ENCODE measurements around the gene SLC13A5. TPM values are rescaled to one million over a fixed set of nuclear protein-coding genes. Genes with fewer than 3 reads are reported as not detected.

Gene SLC13A5
- total RNA-seq, 1 donor from 2014 or later, result not detected

GRCh38 chr17:6711081-6711674, 2.0 kb downstream of the SLC13A5 start:
- TF ChIP-seq, protein P1, sequence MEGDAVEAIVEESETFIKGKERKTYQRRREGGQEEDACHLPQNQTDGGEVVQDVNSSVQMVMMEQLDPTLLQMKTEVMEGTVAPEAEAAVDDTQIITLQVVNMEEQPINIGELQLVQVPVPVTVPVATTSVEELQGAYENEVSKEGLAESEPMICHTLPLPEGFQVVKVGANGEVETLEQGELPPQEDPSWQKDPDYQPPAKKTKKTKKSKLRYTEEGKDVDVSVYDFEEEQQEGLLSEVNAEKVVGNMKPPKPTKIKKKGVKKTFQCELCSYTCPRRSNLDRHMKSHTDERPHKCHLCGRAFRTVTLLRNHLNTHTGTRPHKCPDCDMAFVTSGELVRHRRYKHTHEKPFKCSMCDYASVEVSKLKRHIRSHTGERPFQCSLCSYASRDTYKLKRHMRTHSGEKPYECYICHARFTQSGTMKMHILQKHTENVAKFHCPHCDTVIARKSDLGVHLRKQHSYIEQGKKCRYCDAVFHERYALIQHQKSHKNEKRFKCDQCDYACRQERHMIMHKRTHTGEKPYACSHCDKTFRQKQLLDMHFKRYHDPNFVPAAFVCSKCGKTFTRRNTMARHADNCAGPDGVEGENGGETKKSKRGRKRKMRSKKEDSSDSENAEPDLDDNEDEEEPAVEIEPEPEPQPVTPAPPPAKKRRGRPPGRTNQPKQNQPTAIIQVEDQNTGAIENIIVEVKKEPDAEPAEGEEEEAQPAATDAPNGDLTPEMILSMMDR (IDR thresholded peaks at IDR 0.05; ENCODE audit: partially characterized antibody, unreplicated experiment), result no peak
- DNase-seq, result no peak
- Mint-ChIP-seq H3K36me3 (ENCODE audit: unreplicated experiment) (peaks cover 5% of the 10 kb centered on the region), H3K4me3 (ENCODE audit: unreplicated experiment) (peak overlapping the region; percentile 4), H3K4me1 (ENCODE audit: low read depth, unreplicated experiment) (no peaks in the 10 kb centered on the region), H3K27me3 (ENCODE audit: unreplicated experiment) (peaks cover 22% of the 10 kb centered on the region), H3K9me3 (ENCODE audit: unreplicated experiment) (peaks cover 8% of the 10 kb centered on the region), H3K27ac (ENCODE audit: unreplicated experiment) (no peak overlapping the region)

GRCh38 chr17:6710317-6710716, 2.9 kb downstream of the SLC13A5 start:
- Mint-ChIP-seq H3K4me1 (ENCODE audit: low read depth, unreplicated experiment) (no peaks in the 10 kb centered on the region), H3K36me3 (ENCODE audit: unreplicated experiment) (peaks cover 5% of the 10 kb centered on the region), H3K9me3 (ENCODE audit: unreplicated experiment) (peaks cover 6% of the 10 kb centered on the region), H3K27me3 (ENCODE audit: unreplicated experiment) (peaks cover 19% of the 10 kb centered on the region), H3K27ac (ENCODE audit: unreplicated experiment) (no peak overlapping the region), H3K4me3 (ENCODE audit: unreplicated experiment) (no peak overlapping the region)
- DNase-seq, result no peak
- TF ChIP-seq, protein P1 (IDR thresholded peaks at IDR 0.05; ENCODE audit: partially characterized antibody, unreplicated experiment), result no peak

- Mint-ChIP-seq H3K9me3 (ENCODE audit: unreplicated experiment) (peaks cover 6% of the 10 kb centered on the region), H3K27ac (ENCODE audit: unreplicated experiment) (no peak overlapping the region), H3K27me3 (ENCODE audit: unreplicated experiment) (peaks cover 14% of the 10 kb centered on the region), H3K4me3 (ENCODE audit: unreplicated experiment) (no peak overlapping the region), H3K4me1 (ENCODE audit: low read depth, unreplicated experiment) (no peaks in the 10 kb centered on the region), H3K36me3 (ENCODE audit: unreplicated experiment) (peaks cover 5% of the 10 kb centered on the region)
- TF ChIP-seq, protein P1 (IDR thresholded peaks at IDR 0.05; ENCODE audit: partially characterized antibody, unreplicated experiment), result no peak
- no peak for DNase-seq
Observed at GRCh38 chr17:6708357-6708961, 4.7 kb downstream of the SLC13A5 start.

DNA sequence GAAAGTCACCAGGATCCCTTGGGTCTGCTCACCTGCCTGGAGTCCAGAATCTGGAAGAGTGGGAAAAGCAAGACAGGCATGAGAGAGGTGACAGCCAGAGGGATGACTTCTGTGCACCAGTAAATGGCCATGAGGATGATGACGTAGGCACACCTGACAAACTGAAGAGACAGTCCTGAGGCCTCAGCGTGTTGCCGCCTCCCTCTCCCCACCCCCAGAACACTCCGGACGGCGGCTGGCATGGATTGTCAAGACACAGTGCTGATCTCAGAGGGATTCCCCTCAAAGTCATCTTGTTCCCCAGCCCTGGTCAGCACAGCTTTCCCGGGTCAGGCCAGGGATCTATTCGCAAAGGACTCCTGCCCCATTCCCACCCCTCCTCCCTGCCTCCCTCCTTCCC, 6.2 kb downstream of the SLC13A5 start:
- no peaks in the 10 kb centered on the region for H3K4me1 Mint-ChIP-seq (ENCODE audit: low read depth, unreplicated experiment)
- H3K9me3 Mint-ChIP-seq (ENCODE audit: unreplicated experiment), result peaks cover 5% of the 10 kb centered on the region
- TF ChIP-seq, protein P1 (IDR thresholded peaks at IDR 0.05; ENCODE audit: partially characterized antibody, unreplicated experiment), result no peak
- no peak overlapping the region for H3K4me3 Mint-ChIP-seq (ENCODE audit: unreplicated experiment)
- no peak for DNase-seq
- H3K27me3 Mint-ChIP-seq (ENCODE audit: unreplicated experiment), result peaks cover 8% of the 10 kb centered on the region
- H3K36me3 Mint-ChIP-seq (ENCODE audit: unreplicated experiment), result peaks cover 5% of the 10 kb centered on the region
- H3K27ac Mint-ChIP-seq (ENCODE audit: unreplicated experiment), result no peak overlapping the region

- DNase-seq, result no peak
- Mint-ChIP-seq H3K4me1 (ENCODE audit: low read depth, unreplicated experiment) (no peaks in the 10 kb centered on the region), H3K4me3 (ENCODE audit: unreplicated experiment) (no peak overlapping the region), H3K27ac (ENCODE audit: unreplicated experiment) (no peak overlapping the region), H3K9me3 (ENCODE audit: unreplicated experiment) (peaks cover 3% of the 10 kb centered on the region), H3K27me3 (ENCODE audit: unreplicated experiment) (peaks cover 5% of the 10 kb centered on the region), H3K36me3 (ENCODE audit: unreplicated experiment) (peaks cover 3% of the 10 kb centered on the region)
- TF ChIP-seq, protein P1 (IDR thresholded peaks at IDR 0.05; ENCODE audit: partially characterized antibody, unreplicated experiment), result no peak
Observed at GRCh38 chr17:6706499-6706898, 6.7 kb downstream of the SLC13A5 start.

Data from glutamatergic neuron (in vitro differentiated cells).